PFSK-1 (cell line): ENCODE measurements around the gene NDUFAF5.

ENCODE experiments used
- FOXP2 ChIP-seq: optimal IDR thresholded peaks from 2 replicates; pipeline ENCODE3; 2011; ENCODE audit warnings: borderline replicate concordance, control low read depth, inconsistent platforms; ENCODE audit not compliant: insufficient read depth; ENCODE audit errors: extremely low read length, extremely low read depth
- POLR2AphosphoS5 ChIP-seq: IDR thresholded peaks from 2 replicates; pipeline ENCODE4 v1.6.1; 2012; ENCODE audit warnings: low read depth, mild to moderate bottlenecking, control low read depth, low read length, moderate library complexity
- REST ChIP-seq, 2 experiments: IDR thresholded peaks; 2 replicates each; pipeline versions ENCODE4 v1.6.1 to v1.8.0; 2011 to 2012; ENCODE audit warnings: low read depth in 2 of 2, low read length in 2 of 2, control low read depth in 1 of 2, inconsistent platforms in 1 of 2, mild to moderate bottlenecking in 1 of 2, moderate library complexity in 1 of 2; ENCODE audit not compliant: insufficient read depth in 1 of 2
- SIN3A ChIP-seq: IDR thresholded peaks from 2 replicates; pipeline ENCODE4 v1.6.1; 2012; ENCODE audit warnings: mild to moderate bottlenecking, low read length, moderate library complexity, borderline replicate concordance; ENCODE audit not compliant: insufficient read depth
- TAF1 ChIP-seq: IDR thresholded peaks from 2 replicates; pipeline ENCODE4 v1.6.1; 2012; ENCODE audit warnings: low read length, control low read depth, borderline replicate concordance; ENCODE audit not compliant: insufficient read depth

Gene NDUFAF5

GRCh38 chr20:13868331-13868730, 83.5 kb downstream of the NDUFAF5 start:
- TF ChIP-seq SIN3A = no peak
- TF ChIP-seq FOXP2 = no peak
- TF ChIP-seq POLR2AphosphoS5 = no peak
- TF ChIP-seq REST (IDR thresholded peaks at IDR 0.05; ENCODE audit: insufficient read depth in 1 of 2, low read depth in 2 of 2, low read length in 2 of 2) = no peak
- no peak for TF ChIP-seq TAF1

DNA sequence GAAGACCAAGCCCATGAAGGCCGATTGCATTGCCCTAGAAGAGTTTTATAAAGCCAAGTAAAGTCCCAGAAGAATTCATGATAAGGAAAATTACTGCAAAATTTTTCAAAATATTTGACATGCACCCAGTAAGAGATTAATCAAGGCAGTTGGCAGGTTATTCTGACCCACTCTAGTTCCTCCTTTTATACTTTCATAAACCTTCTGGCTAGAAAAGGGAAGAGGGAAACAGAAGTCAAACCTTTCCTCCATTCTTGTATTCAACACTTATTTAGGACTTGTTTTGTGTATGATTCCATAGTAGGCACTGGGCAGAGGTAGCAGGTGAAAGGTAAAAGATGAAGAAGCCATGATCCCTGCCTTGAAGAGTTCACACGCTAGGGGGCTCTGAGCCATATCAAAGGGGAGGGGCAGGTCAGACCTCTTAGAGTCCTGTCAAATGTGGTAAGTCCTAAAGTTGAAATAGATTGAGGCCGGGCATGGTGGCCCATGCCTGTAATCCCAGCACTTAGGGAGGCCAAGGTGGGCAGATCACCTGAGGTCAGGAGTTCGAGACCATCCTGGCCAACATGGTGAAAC, 85.4 kb downstream of the NDUFAF5 start:
- no peak for TF ChIP-seq POLR2AphosphoS5
- TF ChIP-seq FOXP2 = no peak
- no peak for TF ChIP-seq TAF1
- no peak for TF ChIP-seq REST (IDR thresholded peaks at IDR 0.05; ENCODE audit: insufficient read depth in 1 of 2, low read depth in 2 of 2, low read length in 2 of 2)
- no peak for TF ChIP-seq SIN3A
